AG10803 (cell line): ENCODE measurements around the gene TIMP4.

Source experiments
- DNase-seq: peaks from one replicate; pipeline ENCODE4 v3.0.0; 2010; ENCODE audit warnings: low read depth
- H3K4me3 ChIP-seq: 2 replicates; pipeline ENCODE4 v1.5.1; 2011; ENCODE audit warnings: mild to moderate bottlenecking, low read length, control low read depth
- CTCF ChIP-seq: conservative IDR thresholded peaks from 2 replicates; pipeline ENCODE4 v1.5.1; 2011; ENCODE audit warnings: mild to moderate bottlenecking, low read length, control low read depth, inconsistent platforms

The TIMP4 gene

GRCh38 chr3:12180218-12180617 lies 21.5 kb upstream of the TIMP4 start:
- no peak overlapping the region for H3K4me3 ChIP-seq
- TF ChIP-seq CTCF, result no peak
- DNase-seq, result peak; percentile 67

GRCh38 chr3:12179441-12179840 lies 20.7 kb upstream of the TIMP4 start:
- no peak overlapping the region for H3K4me3 ChIP-seq
- no peak for TF ChIP-seq CTCF
- DNase-seq, result no peak

GRCh38 chr3:12178091-12178820 lies 19.5 kb upstream of the TIMP4 start:
- H3K4me3 ChIP-seq, result no peak overlapping the region
- no peak for TF ChIP-seq CTCF
- DNase-seq, result peak; percentile 43

- no peak overlapping the region for H3K4me3 ChIP-seq
- no peak for TF ChIP-seq CTCF
- no peak for DNase-seq
These were observed 18.4 kb upstream of the TIMP4 start for GRCh38 chr3:12177126-12177525.

- H3K4me3 ChIP-seq, result no peak overlapping the region
- peak; percentile 20 for DNase-seq
- peak; percentile 72 for TF ChIP-seq CTCF
These were observed 17.2 kb upstream of the TIMP4 start for GRCh38 chr3:12175844-12176453.

- H3K4me3 ChIP-seq, result no peak overlapping the region
- DNase-seq, result peak; percentile 40
- no peak for TF ChIP-seq CTCF
These were observed 16.5 kb upstream of the TIMP4 start for GRCh38 chr3:12175137-12175593.

GRCh38 chr3:12170207-12170606 lies 11.5 kb upstream of the TIMP4 start:
- DNase-seq, result peak; percentile 45
- TF ChIP-seq CTCF, result no peak

More at GRCh38 chr3:12170207-12170606, 11.5 kb upstream of the TIMP4 start:
- no peak overlapping the region for H3K4me3 ChIP-seq
